Skeletal muscle satellite cell (primary cell): Measurements from ENCODE around the gene TMCC2.

Experiments used
- H3K27me3 ChIP-seq: 2 replicates; pipeline ENCODE4 v1.7.0; 2013; ENCODE audit warnings: low read length; ENCODE audit not compliant: control insufficient read depth, insufficient read depth
- H3K36me3 ChIP-seq: 2 replicates; pipeline ENCODE4 v1.7.0; 2013; ENCODE audit warnings: mild to moderate bottlenecking, control low read depth, low read length; ENCODE audit not compliant: insufficient read depth
- H3K4me1 ChIP-seq: 2 replicates; pipeline ENCODE4 v1.7.0; 2013; ENCODE audit warnings: low read length; ENCODE audit not compliant: control insufficient read depth, insufficient read depth
- H3K4me2 ChIP-seq: 2 replicates; pipeline ENCODE4 v1.7.0; 2013; ENCODE audit warnings: mild to moderate bottlenecking, low read length
- H3K4me3 ChIP-seq: 2 replicates; pipeline ENCODE4 v1.7.0; 2013; ENCODE audit warnings: low read length
- H3K9ac ChIP-seq: 2 replicates; pipeline ENCODE4 v1.7.0; 2013; ENCODE audit warnings: mild to moderate bottlenecking, low read depth, low read length, moderate library complexity
- H3K9me3 ChIP-seq: replicated peaks from 2 replicates; pipeline ENCODE4 v1.7.0; 2013; ENCODE audit warnings: mild to moderate bottlenecking, control low read depth, low read length

TMCC2 gene

DNA sequence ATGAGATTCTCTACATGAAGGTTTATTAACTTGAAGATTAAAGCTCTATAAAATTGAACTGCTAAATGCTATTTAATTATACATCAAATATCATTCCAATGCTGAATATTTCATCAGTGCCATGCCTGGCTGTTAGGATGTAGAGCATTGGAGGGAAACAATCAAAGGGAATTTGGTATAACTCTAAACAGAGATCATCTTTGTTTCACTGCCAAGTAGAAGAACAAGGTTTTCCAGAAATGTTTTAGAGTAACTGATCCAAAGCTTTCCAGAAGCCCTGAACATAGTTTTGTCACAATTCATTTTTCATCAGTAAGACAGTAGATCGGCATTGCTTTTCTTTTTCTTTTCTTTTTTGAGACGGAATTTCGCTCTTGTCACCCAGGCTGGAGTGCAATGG is 10.3 kb upstream of the TMCC2 start:
- Histone ChIP-seq H3K9me3 (no peaks in the 10 kb centered on the region), H3K4me2 (no peak overlapping the region), H3K9ac (no peak overlapping the region), H3K27me3 (peaks cover 7% of the 10 kb centered on the region), H3K4me3 (no peak overlapping the region), H3K4me1 (no peaks in the 10 kb centered on the region), H3K36me3 (no peaks in the 10 kb centered on the region)

DNA sequence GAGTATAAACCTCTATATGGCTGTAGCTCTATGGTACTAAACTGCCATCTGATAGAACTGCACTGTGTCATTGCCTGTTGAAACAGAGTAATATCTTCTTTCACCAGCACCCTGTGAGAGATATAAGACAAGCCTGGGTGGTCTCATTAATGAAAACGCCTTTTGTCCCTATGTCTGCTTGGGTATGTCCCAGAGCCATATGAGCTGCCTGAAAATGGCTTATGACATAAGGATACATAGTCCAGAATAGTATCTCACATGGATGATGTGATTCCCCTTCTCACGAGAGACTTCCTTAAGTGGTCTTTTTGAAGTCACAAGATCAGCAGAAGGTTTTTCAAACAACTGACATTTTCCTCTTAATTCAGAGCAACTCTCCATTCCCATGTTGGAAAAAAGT is 7.3 kb upstream of the TMCC2 start:
- no peak overlapping the region for H3K9ac ChIP-seq
- H3K4me3 ChIP-seq, result no peak overlapping the region
- no peaks in the 10 kb centered on the region for H3K9me3 ChIP-seq
- H3K27me3 ChIP-seq, result peaks cover 30% of the 10 kb centered on the region
- H3K4me2 ChIP-seq, result no peak overlapping the region
- H3K4me1 ChIP-seq, result no peaks in the 10 kb centered on the region
- H3K36me3 ChIP-seq, result no peaks in the 10 kb centered on the region

DNA sequence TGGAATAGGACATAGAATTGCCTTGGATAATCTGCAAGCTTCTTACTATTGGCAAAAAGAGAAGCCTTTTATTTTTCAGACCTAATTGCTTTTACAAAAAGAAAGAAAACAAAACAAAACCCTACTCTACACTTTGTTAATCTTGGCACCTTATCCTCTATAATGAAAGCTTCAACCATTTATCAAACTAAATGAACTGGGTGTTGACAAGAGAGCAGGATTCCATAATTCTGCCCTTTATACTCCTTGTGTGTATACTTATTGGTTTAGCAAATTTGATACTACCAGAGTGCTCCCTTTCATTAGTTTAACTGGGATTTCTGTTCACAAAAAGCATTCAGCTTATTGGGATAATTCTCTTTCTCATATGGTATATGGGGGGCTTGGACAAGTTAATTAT is 3.0 kb upstream of the TMCC2 start:
- no peaks in the 10 kb centered on the region for H3K9me3 ChIP-seq
- no peak overlapping the region for H3K4me2 ChIP-seq
- H3K9ac ChIP-seq, result no peak overlapping the region
- no peak overlapping the region for H3K4me3 ChIP-seq
- H3K27me3 ChIP-seq, result peaks cover 42% of the 10 kb centered on the region
- peaks cover 20% of the 10 kb centered on the region for H3K4me1 ChIP-seq
- H3K36me3 ChIP-seq, result no peaks in the 10 kb centered on the region

DNA sequence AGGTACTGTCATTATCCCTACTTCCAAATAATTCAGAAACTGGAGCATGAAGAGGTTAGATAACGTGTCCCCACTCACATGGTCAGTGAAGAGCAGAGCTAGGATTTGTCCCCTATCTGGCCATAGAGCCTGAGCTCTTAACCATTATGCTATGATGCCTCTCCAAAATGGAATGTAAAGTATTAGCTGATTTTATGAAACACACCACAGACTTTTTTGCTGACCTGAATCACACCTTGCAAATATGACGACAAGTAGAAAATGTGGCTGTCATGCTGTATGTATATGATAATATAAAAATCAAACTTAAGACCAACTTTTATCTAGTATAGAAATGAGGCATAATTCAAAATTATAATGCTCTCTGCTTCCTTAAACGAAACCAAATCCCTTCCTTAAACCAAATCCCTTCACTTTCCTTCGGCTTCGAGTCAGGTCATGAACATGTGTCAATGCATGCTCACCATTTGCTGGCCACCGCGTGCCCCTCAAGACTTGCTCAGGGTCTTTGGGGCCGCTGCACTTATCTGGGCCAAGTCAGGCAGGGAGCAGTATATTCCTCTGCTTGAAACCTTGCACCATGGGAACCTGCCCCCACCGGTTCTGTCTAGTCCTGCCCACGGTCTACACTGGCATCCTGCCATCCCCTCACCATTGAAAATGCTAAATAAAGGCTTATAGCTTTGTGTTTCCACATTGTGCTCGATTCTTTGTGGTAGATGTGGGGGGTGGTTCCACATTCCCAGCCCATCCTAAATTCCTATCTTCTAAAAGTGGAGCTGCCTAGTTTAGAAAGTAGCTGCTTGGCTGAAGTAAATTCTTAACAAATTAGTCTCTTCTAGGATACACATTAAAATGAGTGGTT is 1.6 kb upstream of the TMCC2 start:
- Histone ChIP-seq H3K4me3 (no peak overlapping the region), H3K4me2 (no peak overlapping the region), H3K36me3 (no peaks in the 10 kb centered on the region), H3K9ac (no peak overlapping the region), H3K27me3 (peaks cover 42% of the 10 kb centered on the region), H3K4me1 (peaks cover 20% of the 10 kb centered on the region), H3K9me3 (no peaks in the 10 kb centered on the region)

DNA sequence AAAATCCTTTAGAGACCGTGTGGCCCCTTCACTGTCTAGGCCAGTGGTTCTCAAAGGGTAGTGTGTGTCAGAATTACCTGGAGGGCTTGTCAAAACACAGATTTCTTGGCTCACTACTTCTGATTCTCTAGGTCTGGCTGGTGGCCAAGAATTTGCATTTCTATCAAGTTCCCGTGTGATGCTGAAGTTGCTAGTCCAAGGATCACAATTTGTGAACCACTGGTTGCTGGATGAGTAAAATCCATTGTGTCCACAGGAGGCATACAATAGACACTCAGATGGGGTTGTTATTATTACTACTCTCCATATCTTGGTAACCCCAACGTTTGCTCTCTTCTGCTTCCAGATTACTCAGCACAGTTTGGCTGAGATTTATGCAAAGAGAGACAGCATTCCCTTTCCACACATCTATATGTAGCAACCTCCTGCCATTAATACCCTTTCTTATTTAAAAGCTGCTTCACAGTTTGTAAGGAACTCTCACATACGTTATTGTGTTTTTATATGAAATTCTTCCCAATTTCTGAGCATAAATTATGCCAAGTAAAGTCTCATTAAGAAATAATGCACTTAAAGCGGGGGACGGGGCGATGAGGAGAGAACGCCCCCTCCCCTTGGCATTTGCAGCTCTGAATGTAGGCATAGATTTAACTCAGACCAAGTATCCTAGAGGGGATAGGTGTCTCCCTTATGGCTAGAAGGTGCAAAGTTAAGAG is 720 bp upstream of the TMCC2 start:
- Histone ChIP-seq H3K9me3 (no peaks in the 10 kb centered on the region), H3K36me3 (no peaks in the 10 kb centered on the region), H3K9ac (peak overlapping the region; percentile 57), H3K4me1 (peaks cover 20% of the 10 kb centered on the region), H3K4me3 (peak overlapping the region; percentile 76), H3K27me3 (peaks cover 42% of the 10 kb centered on the region), H3K4me2 (peak overlapping the region; percentile 87)

DNA sequence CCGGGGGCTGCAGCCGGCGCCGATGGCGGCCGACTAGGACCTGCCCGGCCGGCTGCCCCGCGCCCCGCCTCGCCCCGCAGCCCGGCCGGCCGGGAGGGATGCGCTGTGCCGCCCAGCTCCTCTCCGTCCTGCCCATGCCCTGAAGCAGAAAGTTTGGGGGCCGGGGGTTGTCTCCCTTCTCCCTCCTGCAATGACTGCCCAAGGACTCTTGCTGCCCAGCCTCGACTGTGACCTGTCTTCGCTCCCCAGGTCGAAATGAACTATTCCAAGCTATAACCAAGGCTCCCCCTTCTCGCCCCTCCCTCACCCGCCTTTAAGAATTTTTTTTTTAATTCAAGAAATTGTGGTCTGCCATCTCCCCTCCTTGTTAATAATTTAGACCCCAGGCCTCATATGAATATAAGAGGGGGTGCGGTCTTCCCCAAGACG is 361 bp downstream of the TMCC2 start:
- H3K9me3 ChIP-seq, result no peaks in the 10 kb centered on the region
- H3K4me1 ChIP-seq, result peaks cover 20% of the 10 kb centered on the region
- H3K27me3 ChIP-seq, result peaks cover 39% of the 10 kb centered on the region
- no peaks in the 10 kb centered on the region for H3K36me3 ChIP-seq
- H3K9ac ChIP-seq, result peak overlapping the region; percentile 50
- peak overlapping the region; percentile 76 for H3K4me3 ChIP-seq
- H3K4me2 ChIP-seq, result peak overlapping the region; percentile 87

DNA sequence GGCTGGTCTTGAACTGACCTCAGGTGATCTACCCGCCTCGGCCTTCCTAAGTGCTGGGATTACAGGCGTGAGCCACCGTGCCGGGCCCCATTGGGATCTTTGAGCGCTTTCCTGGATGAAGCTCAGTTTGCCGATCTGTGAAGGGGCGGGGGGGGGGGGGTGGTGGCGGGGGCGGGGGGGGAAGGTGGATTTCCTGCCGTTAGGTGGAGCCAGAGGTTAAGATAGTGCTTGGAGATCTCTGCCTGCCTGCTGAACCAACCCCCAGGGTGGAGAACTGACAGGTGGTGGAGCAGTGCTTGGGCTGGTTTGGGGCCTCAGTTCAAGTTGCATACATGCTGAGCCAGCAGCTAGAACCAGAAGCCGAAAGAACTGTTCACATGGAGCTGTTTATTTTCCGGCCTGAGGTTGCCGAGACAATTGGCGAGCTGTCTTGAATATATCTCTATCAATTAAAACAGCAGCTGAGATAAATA is 1.7 kb downstream of the TMCC2 start:
- H3K9ac ChIP-seq, result no peak overlapping the region
- H3K36me3 ChIP-seq, result no peaks in the 10 kb centered on the region
- peaks cover 29% of the 10 kb centered on the region for H3K27me3 ChIP-seq
- H3K4me2 ChIP-seq, result peak overlapping the region; percentile 87
- H3K4me3 ChIP-seq, result peak overlapping the region; percentile 76
- peaks cover 20% of the 10 kb centered on the region for H3K4me1 ChIP-seq
- H3K9me3 ChIP-seq, result no peaks in the 10 kb centered on the region

DNA sequence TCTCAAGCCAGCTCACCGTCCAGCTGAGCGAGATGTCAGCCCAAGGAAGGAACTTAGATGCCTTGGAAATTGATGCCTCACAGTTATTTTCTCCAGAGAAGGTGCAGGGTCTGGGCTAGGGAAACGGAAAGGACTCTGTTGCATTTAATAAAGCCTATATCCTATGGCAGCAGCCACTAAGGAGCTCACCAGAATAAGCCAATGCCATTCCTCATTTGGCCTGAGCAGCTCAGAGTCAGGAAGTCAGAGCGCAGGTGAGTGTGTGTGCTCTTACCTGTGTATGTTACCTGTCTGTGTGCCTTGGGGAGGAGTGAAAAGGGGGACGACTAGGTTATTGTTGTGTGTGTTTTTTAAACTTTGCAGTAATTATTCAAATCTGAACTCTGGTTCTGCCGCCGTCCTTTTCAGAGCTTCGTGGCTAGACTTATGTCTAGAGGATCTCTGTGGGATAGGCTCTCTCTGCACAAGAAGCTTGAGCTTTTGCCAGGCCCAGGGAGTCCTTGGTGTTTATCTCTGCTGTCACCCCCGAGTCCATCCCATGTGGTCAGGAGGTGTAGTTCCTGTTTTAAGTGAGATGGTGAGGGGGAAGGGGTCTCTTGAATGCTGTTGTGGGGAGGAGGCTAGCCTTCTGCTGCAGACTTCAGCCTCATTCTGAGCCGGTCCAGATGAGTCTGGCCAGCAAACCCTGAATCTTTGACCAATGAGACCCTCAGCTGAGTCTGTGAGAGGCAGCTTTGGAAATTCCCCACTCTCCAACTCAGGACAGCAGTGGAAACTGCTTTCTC is 2.4 kb downstream of the TMCC2 start:
- Histone ChIP-seq H3K9me3 (no peaks in the 10 kb centered on the region), H3K4me1 (peaks cover 20% of the 10 kb centered on the region), H3K36me3 (no peaks in the 10 kb centered on the region), H3K27me3 (peaks cover 22% of the 10 kb centered on the region), H3K4me3 (no peak overlapping the region), H3K4me2 (peak overlapping the region; percentile 26), H3K9ac (no peak overlapping the region)

DNA sequence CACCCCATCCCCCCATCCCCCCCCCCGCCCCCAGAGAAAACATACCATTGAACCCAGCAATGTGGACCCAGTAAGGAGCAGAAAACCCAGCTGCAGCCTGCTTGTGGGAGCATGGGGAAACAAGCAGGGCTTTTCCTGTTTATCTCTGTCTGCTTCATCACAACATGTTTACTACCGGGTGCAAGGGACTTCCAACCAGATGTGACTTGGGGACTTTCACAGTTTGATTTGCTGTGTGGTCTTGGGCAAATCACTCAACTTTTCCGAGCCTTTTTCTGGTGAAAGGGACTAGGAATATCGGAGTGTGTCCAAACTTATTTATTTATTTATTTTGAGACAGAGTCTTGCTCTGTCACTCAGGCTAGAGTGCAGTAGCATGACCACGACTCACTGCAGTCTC is 3.2 kb downstream of the TMCC2 start:
- H3K27me3 ChIP-seq, result peaks cover 13% of the 10 kb centered on the region
- H3K4me3 ChIP-seq, result no peak overlapping the region
- H3K9ac ChIP-seq, result no peak overlapping the region
- no peak overlapping the region for H3K4me2 ChIP-seq
- H3K4me1 ChIP-seq, result peaks cover 20% of the 10 kb centered on the region
- H3K36me3 ChIP-seq, result no peaks in the 10 kb centered on the region
- H3K9me3 ChIP-seq, result no peaks in the 10 kb centered on the region

DNA sequence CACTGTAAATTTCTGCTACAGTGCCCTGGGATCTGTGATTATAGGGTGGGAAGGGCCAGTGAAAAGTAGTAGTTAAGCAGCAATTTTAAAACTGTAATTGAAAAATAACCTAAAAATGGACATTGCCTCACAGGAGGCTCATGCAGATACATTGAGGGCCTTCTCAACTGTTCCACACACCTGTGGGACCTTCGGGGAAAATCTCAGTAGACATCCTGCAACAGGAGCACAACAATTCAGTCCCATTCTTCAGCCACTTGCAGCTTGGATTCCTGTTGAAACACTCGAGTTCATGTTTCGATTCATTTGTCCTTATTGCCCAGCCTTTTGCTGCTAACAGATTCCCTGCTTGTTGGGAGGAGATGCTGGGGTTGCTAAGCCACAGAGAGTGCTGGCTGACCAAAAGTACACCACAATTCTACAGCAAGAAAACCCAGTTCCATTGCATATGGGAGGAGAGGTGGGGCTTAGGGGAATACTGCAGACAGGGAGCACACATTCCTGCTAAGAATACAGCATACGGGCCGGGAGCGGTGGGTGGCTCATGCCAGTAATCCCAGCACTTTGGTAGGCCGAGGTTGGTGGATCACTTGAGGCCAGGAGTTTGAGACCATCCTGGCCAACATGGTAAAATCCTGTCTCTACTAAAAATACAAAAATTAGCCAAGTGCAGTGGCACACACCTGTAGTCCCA is 4.5 kb downstream of the TMCC2 start:
- no peaks in the 10 kb centered on the region for H3K9me3 ChIP-seq
- H3K9ac ChIP-seq, result no peak overlapping the region
- H3K27me3 ChIP-seq, result peaks cover 9% of the 10 kb centered on the region
- peaks cover 14% of the 10 kb centered on the region for H3K4me1 ChIP-seq
- H3K36me3 ChIP-seq, result no peaks in the 10 kb centered on the region
- H3K4me2 ChIP-seq, result no peak overlapping the region
- H3K4me3 ChIP-seq, result no peak overlapping the region

DNA sequence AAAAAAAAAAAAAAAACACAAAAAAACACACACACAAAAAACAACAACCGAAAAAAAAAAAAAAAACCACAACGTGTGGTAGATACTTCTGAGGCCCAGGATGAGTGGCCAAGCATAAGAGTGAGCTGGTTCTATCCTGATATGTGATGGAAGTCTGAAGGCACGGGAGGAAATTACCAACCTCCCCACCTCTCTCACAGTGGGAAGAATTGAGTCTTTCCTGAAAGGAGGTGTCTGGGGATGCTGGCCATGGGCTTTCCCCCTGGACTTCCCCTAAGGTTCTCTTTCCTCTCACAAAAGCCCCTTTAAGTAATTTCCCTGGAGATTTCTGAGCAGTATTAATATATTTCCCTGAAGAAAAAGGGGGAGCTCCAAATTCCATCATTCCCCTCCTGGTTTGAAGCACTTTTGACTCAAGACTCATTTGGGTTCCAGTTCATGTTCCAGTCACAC is 5.2 kb downstream of the TMCC2 start:
- H3K4me3 ChIP-seq, result no peak overlapping the region
- no peak overlapping the region for H3K9ac ChIP-seq
- peaks cover 12% of the 10 kb centered on the region for H3K4me1 ChIP-seq
- no peaks in the 10 kb centered on the region for H3K36me3 ChIP-seq
- no peak overlapping the region for H3K4me2 ChIP-seq
- peaks cover 16% of the 10 kb centered on the region for H3K27me3 ChIP-seq
- H3K9me3 ChIP-seq, result no peaks in the 10 kb centered on the region
